Measurements from ENCODE around the gene PLEKHG2. TPM values are rescaled to one million over a fixed set of nuclear protein-coding genes. Genes with fewer than 3 reads are reported as not detected.

The PLEKHG2 gene
- total RNA-seq, 1 donor: 25.0 TPM

DNA sequence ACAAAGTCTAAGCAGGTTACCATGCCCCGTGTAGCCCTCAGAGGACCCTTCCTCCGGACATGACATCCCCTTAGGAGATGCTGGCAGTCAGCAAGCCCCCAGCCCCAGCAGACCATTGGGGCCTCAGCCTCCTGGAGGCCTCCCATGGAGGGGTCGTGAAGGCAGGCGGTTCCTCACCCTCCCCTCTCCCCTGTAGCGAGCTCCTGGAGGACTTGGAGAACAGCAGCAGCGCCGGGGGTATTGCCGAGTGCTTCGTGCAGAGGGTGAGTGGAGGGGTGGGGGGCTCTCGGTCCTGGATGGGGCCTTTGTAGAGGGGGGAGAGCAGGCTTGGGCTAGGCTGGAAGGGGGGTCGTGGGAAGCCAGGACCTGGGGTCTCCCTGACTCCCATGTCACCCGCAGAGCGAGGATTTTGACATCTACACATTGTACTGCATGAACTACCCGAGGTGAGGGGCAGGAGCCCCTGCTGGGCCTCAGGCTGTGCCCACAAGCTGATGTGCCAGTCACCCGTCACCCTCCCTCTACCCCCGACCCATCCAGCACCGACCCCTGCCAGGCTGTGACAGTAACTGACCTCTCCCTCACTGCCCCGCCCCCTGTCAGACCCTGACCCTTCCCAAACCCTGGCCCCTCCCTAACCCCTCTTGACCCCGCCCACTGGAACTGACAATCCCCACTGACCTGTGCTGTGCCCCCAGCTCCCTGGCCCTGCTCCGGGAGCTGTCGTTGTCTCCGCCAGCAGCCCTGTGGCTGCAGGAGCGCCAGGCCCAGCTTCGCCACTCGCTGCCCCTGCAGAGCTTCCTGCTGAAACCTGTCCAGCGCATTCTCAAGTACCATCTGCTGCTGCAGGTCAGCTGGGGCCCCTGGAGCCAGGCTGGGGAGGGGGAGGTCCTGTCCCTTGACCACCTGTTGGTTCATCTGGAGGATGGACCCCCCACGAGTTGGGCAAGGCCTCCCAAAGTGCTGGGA lies 4.0 kb downstream of the PLEKHG2 start:
- TF ChIP-seq, protein P1, sequence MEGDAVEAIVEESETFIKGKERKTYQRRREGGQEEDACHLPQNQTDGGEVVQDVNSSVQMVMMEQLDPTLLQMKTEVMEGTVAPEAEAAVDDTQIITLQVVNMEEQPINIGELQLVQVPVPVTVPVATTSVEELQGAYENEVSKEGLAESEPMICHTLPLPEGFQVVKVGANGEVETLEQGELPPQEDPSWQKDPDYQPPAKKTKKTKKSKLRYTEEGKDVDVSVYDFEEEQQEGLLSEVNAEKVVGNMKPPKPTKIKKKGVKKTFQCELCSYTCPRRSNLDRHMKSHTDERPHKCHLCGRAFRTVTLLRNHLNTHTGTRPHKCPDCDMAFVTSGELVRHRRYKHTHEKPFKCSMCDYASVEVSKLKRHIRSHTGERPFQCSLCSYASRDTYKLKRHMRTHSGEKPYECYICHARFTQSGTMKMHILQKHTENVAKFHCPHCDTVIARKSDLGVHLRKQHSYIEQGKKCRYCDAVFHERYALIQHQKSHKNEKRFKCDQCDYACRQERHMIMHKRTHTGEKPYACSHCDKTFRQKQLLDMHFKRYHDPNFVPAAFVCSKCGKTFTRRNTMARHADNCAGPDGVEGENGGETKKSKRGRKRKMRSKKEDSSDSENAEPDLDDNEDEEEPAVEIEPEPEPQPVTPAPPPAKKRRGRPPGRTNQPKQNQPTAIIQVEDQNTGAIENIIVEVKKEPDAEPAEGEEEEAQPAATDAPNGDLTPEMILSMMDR (IDR thresholded peaks at IDR 0.05; ENCODE audit: insufficient read depth, low read depth, low read length): no peak
- no peak overlapping the region for H3K4me3 ChIP-seq (ENCODE audit: low read depth, low read length)
- DNase-seq (ENCODE audit: low read depth): no peak

GRCh38 chr19:39417463-39418181 lies 5.2 kb downstream of the PLEKHG2 start:
- TF ChIP-seq, protein P1 (IDR thresholded peaks at IDR 0.05; ENCODE audit: insufficient read depth, low read depth, low read length): no peak
- no peak for DNase-seq (ENCODE audit: low read depth)

DNA sequence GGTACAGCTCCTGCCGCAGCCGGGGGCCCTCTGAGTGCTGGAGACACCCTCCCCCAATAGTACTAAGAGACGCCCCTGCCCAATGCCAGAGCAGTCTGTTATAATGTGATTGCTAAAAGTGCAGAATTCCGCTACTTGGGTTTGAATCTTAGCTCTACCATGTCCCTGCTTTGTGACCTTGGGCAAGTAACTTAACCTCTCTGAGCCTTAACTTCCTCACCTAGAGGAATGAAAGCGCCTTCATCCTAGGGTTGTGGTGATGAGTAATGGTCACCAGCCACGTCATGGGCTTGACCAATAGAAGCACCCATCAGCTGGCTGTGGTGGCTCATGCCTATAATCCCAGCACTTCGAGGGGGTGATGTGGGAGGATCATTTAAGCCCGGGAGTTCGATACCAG lies 6.5 kb downstream of the PLEKHG2 start:
- TF ChIP-seq, protein P1 (IDR thresholded peaks at IDR 0.05; ENCODE audit: insufficient read depth, low read depth, low read length): no peak
- no peak overlapping the region for H3K4me3 ChIP-seq (ENCODE audit: low read depth, low read length)
- DNase-seq (ENCODE audit: low read depth): no peak

More at GRCh38 chr19:39417463-39418181, 5.2 kb downstream of the PLEKHG2 start:
- no peak overlapping the region for H3K4me3 ChIP-seq (ENCODE audit: low read depth, low read length)

- DNase-seq (ENCODE audit: low read depth): no peak
These were observed 8.3 kb downstream of the PLEKHG2 start for GRCh38 chr19:39420769-39421168.

DNA sequence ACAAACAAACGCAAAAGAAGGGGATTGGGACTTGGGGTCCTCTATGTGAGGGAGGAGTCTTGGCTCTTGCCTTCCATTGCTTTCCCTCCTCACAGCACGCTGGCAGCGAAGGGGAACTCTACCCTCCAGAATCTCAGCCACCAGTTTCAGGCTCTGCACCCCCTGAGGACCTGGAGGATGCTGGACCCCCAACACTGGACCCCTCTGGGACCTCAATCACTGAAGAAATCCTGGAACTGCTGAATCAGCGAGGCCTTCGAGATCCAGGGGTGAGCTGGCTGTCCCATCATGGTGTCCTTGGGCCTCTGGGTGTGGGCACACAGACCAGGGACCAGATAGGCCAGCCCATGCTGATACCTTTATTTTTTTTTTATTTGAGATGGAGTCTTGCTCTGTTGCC lies 9.6 kb downstream of the PLEKHG2 start:
- DNase-seq (ENCODE audit: low read depth): no peak
- TF ChIP-seq, protein P1 (IDR thresholded peaks at IDR 0.05; ENCODE audit: insufficient read depth, low read depth, low read length): no peak
- no peak overlapping the region for H3K4me3 ChIP-seq (ENCODE audit: low read depth, low read length)

More at GRCh38 chr19:39420769-39421168, 8.3 kb downstream of the PLEKHG2 start:
- TF ChIP-seq, protein P1 (IDR thresholded peaks at IDR 0.05; ENCODE audit: insufficient read depth, low read depth, low read length): no peak
- no peak overlapping the region for H3K4me3 ChIP-seq (ENCODE audit: low read depth, low read length)

GRCh38 chr19:39423258-39424086 lies 11.0 kb downstream of the PLEKHG2 start:
- TF ChIP-seq, protein P1 (IDR thresholded peaks at IDR 0.05; ENCODE audit: insufficient read depth, low read depth, low read length): no peak
- no peak overlapping the region for H3K4me3 ChIP-seq (ENCODE audit: low read depth, low read length)
- DNase-seq (ENCODE audit: low read depth): no peak
